ENCODE results near the gene OTOP2.
"Not testable (repeated sequence)": the region's sequence is repeated elsewhere in the genome, so short reads cannot be mapped to it uniquely, and the experiment has no call there.

Gene OTOP2

GRCh38 chr17:74975943-74976342 lies 51.9 kb downstream of the OTOP2 start:
- FAIRE-seq: no peak

GRCh38 chr17:74977802-74978201 lies 53.7 kb downstream of the OTOP2 start:
- FAIRE-seq: no peak

- no peak for FAIRE-seq
Measured at GRCh38 chr17:74978240-74978639, 54.2 kb downstream of the OTOP2 start.

GRCh38 chr17:74979408-74980146 lies 55.5 kb downstream of the OTOP2 start:
- no peak for FAIRE-seq

GRCh38 chr17:74981318-74981978 lies 57.4 kb downstream of the OTOP2 start:
- FAIRE-seq: no peak

- FAIRE-seq: no peak
Measured at GRCh38 chr17:74981979-74982662, 58.0 kb downstream of the OTOP2 start.

GRCh38 chr17:74982663-74983313 lies 58.7 kb downstream of the OTOP2 start:
- FAIRE-seq: not testable (repeated sequence)

All from TTC549 (cell line).